Activated naive CD4-positive, alpha-beta T cell (primary cell): ENCODE results near the gene ADAP1.

ENCODE experiments used
- DNase-seq, 4 experiments: peaks; one replicate each; lab custom pipeline; 2025; lab: John Stamatoyannopoulos, UW

Gene ADAP1

DNA sequence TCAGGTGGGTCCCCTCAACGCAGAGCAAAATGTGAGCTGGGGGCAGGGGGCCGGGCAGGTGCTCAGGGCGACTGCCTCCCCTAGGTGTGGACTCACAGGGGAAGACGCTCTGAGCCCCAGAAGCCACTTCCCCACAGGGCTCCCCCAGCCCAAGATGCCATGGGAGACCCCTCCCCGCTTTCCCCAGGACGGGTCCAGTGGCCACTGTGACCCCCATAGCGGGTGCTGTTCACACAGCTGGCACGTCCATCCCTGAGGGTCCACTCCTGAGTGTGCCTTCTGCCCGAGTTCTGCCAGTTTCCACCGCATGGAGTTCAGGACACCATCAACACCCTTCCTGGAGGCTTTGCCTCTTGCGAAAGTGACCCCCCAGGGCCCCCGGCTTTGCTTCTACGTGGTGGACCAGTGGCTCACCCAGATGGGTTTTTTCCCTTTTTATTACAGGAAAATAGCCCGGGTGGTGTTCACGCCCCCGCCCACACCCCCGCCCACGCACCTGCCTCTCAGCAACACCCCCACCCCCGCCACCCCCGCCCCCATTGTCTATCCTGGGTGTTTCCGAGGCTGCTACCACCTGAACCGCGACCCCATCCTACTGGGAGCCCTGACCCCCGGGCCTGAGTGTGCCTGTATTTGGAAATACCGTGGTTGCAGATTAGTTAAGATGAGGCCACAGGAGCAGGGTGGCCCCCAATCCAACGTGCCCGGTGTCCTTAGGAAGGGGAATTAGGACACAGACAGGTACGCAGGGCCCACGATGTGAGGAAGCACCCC, 32.0 kb downstream of the ADAP1 start:
- no peak for DNase-seq

DNA sequence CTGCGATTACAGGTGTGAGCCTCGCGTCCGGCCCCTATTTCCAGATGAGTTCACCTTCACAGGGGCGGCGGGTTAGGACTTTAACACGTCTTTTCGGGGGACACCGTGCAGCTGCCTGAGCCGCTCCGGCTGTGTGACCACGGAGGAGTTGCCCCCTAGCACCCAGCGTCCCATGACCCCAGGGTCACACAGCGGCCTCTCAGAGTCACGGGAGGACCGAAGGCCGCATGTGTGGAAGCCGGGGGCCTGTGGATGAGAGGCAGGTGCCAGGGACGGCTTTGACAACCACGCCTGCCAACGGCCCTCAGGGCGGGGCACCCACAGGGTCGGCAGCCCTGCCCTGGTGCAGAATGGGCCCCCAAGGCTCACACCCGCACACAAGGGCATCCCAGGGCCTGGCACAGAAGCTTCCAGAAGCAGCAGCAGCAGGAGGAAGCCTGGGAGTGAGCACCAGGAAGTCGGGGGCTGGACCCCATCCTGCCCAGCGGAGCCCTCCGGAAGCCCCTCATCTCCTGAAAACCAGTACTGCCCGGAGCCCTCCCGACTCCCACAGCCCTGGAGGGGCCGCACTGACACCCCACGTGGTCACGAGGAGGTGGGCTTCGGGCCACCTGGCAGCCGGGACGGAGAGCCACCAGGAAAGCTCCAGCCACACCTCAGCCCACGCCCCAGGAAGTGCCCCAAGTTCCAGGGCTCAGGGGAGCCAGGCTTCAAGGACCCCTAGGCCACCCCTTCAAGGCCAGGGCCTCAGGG, 32.7 kb downstream of the ADAP1 start:
- no peak for DNase-seq

DNA sequence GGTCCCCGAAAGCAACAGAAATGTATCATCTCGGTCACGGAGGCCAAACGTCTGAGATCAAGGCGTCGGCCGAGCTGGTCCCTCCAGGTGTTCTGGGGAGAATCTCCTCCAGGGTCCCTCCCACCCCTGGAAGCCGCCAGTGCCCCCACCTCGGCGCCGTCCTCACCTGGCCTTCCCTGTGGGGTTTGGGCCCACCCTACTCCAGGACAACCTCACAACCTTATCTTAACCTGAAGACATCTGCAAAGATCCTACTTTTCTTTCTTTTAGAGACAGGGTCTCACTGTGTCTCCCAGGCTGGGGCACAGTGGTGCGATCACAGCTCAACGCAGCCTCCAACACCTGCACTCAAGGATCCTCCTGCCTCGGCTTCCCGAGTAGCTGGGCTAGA, 33.4 kb downstream of the ADAP1 start:
- no peak for DNase-seq

DNA sequence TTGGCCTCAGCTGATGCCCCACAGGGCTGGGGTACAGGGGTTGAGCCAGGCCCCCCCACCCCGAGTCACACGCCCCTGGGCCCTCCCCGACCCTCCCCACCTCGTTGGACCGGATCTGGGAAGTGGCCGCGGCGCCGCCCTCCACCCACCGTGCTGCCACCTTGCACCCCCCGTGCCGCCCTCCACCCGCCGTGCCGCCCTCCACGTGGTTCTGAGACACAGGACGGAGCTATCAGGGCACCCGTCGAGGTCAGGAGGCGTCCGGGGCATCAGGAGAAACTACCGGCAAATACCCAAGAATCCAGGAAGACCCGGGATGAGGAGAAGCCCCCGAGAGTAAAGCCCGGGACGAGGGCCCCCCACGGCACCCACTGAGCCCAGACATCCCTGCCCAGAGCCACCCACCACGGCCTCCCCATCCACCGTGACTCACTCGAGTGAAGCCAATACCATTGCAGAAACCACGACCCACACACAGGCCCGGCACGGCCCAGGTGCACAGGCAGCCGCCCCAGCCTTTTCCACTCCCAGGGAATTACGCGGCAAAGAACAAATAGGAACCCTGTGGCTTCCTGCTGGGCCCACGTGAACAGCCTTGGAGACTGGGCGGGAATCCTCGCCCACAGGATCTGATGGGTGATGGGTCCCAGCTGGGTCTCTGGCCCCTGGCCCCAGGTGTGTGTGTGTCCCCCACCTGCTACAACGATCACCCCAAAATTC, 34.0 kb downstream of the ADAP1 start:
- DNase-seq, result no peak

DNA sequence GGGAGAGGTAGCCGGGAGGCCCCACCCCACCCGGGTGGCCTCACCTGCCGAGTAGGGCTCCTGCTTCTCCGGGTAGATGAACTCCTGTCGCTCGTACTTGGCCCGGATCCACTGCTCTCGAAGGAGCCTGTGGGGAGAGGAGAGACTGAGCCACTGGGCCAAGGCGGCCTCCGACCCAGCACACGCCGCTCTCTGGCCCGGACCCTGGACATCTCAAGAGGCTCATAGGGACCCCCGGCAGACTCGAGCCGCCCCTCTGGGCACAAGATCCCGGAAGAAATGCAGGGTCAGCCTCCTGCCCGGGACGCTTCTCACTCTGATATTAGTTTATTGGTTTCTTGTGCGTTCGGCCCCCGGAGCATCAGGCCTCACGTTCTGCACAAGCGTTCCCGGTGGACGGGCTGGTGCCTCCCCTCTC, 34.5 kb downstream of the ADAP1 start:
- no peak for DNase-seq

DNA sequence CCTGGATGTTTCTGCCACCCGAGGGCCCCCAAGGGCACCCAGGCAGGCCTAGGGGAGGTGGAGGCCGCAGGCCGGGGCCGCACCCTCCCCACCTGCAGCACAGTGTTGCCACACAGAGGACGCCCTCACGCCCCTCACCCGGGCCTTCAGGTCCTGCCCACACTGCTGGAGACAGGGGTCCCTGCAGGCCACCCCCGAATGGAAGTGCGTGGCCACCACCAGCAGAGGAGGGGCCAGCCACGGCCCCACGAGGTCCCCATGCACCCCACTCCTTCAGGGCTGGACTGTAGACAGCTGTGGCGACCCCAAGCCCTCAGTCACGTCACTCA, 35.4 kb downstream of the ADAP1 start:
- no peak for DNase-seq

DNA sequence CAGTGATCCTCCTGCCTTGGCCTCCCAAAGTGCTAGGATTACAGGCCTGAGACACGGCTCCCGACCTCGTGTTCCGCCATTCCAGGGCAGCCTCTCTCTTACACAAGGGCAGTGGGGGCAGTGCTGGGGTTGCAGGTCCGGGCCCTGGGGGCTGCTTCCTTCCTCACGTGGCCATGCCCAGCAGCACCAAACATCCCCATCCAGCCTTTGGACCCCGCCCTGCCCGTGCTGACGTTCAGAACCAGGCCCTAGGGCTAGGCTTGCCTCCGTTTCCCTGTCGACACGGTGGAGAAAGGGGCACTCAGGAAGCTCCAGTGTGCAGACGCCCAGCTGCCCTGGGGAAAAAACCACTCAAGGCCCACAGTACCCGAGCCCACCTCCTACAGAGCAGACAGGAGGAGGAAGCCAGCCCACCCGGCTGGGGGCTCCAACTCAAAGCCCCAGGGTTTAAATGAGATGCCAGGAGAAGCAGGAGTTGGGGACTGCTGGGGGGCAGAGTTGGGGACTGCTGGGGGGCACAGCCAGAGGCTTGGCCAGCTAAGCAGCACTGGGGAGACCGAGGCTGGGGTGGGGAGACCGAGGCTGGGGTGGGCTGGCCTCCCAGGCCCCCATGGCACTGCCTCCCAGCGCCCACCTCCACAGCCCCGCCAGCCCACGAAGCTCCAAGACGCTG, 35.9 kb downstream of the ADAP1 start:
- DNase-seq, result no peak

DNA sequence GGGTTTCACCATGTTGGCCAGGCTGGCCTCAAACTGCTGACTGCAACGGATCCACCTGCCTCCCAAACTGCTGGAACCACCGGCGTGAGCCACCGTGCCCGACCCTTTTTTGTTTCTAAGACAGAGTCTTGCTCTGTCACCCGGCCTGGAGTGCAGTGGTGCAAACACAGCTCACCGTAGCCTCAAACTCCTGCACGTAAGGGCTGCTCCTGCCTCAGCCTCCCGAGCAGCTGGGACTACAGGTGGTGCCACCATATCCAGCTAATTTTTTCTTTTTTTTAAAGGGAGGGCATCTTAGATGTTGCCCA, 36.4 kb downstream of the ADAP1 start:
- DNase-seq, result no peak

DNA sequence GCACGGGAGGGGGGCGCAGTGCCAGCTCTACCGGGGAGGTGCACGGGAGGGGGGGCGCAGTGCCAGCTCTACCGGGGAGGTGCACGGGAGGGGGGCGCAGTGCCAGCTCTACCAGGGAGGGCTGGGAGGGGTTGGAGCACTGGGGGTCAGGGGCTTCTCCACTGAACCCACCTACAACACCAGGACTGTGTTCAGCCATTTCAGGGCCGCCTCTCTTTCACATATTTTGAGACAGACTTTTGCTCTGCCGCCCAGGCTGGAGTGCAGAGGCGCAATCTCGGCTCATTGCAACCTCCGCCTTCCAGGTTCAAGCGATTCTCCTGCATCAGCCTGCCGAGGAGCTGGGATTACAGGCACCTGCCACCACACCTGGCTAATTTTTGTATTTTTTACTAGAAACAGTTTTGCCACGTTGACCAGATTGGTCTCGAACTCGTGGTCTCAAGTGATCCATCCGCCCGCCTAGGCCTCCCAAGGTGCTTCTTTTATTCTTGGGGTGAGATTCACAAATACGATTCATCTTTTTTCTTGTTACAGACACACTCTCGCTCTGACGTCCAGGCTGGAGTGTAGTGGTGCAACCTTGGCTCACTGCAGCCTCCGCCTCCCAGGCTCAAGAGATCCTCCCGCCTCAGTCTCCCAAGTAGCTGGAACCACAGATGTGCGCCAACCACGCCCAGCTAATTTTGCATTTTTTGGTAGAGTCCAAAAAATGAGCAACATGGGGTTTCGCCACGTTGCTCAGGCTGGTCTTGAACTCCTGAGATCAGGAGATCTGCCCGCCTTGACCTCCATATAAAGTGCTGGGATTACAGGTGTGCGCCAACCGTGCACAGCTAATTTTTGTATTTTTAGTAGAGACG, 37.0 kb downstream of the ADAP1 start:
- DNase-seq, result no peak

DNA sequence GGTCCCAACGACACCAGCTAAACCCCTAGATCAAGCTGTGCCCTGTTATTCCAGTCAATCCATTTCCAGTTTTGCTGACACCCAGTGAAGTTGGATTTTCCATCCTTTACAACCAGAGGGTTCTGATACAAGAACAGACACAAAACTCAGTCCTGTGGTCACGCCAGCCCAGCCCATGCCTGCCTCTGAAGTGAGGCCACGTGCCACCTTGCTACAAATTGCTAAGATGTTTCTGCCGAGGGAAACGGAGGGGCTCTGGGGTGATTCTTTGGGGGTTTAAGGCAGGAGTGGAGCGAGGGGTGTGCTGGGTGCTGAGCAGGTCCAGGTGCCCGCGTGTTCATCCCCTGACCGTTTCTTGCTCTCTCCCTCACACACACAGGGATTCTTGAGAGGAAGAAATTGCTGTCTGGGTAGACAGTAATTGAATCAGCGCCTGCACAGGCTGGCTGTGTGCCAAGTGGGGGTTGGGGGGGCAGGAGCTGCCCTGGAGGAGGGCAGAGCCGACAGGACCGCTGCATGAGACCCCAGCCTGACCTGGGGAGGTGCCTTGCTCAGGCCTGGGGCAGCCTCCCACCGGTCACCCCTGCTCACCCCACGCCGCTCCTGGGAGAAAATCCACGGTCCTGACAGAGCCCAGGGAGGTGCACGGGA, 38.1 kb downstream of the ADAP1 start:
- DNase-seq, result no peak

DNA sequence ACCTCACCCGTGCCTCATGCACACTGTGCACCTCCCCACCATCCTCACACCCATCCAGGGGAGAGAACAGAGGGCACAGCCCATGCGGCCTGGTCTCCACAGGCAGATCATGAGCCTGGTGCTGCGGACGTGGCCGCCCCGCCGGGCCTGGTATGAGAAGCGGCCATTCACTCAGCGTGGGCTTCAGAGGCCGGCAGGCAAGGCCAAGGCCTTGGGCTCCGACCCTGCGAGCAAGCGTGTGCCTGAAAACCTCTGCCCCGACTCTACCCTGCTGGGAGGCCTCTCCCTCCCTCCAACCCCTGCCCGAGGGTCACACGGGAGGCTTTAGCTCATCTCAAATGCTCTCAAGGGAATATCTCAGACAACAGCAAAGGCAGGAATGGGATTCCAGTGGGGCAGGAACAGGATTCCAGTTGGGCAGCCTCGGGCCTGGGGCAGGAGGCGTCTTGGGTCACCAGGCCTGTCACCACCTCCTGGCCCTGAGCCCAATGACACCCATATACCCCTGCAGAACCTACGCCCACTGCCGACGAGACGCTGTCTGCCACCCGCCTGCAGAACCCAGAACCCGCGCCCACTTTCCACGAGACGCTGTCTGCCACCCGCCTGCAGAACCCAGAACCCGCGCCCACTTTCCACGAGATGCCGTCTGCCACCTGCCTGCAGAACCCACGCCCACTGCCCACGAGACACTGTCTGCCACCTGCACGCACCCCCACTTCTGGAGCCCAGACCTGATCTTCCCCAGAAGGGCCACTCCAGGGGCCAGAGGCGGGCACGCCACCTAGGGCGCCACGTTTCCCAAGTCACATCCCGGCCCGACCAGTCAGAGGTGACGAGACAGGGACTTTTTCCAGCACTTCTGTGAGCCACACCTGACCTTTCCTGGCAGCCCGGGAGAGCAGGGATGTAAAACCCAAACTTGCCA, 38.9 kb downstream of the ADAP1 start:
- no peak for DNase-seq

DNA sequence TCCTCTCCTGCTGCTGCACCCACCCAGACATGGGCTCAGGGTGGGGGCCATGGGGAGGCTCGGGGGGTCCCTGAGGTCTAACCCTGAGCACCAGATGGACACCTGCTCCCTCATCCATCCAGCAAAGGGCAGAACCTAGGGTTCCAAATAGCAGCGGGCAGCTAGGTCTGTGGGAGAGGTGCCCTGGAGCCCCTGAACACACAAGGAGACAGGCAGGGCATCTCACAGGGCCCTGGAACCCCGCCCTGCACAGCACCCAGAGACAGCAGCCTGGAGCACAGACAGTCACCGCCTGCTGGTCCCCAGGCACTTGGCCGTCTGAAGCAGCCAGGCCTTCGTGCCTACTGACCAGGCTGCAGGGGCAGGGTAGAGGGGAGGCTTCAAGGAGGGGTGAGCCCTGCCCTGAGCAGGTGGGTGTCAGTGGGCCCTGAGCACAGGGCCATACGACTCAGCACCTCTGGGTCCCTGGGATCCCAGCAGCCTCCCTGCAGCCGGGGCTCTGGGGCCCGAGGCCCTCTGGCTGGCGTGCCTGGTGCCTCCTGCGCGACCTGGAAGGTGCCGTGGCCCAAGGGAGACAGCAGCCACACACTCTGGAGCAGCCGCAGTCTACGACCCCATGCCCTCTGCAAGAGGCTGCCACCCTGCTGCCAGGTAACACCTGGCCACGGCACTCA, 39.8 kb downstream of the ADAP1 start:
- no peak for DNase-seq

DNA sequence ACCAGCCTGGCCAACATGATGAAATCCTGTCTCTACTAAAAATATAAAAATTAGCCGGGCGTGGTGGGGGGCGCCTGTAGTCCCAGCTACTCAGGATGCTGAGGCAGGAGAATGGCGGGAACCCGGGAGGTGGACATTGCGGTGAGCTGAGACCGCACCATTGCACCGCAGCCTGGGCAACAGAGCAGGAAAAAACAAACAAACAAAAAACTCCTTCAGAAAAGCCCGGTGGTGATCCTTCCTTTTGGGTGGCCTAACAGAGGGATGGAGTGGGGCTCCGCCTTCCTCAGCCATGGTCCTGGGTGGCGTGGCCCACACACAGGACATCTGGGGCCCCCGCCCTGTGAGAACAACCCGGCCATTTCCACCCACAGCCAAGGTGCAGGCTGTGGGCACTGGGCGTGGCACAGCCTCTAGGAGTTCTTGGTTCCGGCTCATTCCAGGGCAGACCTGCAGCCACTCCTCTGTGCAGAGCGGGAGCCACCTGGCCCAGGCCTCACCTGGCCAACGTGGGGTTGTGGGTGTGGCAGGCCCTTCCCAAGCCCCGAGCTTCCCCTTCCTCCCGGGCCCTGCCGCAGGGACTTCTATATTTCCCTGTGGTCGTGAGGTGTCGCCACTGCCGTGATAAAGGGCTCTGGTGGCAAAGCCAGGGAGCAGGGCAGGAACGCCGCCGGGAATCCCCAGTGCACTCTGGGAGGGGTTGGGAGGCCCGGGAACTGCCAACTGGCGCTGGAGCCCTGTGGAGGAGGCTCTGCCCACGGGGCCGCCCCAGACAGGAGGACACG, 40.6 kb downstream of the ADAP1 start:
- DNase-seq, result no peak

DNA sequence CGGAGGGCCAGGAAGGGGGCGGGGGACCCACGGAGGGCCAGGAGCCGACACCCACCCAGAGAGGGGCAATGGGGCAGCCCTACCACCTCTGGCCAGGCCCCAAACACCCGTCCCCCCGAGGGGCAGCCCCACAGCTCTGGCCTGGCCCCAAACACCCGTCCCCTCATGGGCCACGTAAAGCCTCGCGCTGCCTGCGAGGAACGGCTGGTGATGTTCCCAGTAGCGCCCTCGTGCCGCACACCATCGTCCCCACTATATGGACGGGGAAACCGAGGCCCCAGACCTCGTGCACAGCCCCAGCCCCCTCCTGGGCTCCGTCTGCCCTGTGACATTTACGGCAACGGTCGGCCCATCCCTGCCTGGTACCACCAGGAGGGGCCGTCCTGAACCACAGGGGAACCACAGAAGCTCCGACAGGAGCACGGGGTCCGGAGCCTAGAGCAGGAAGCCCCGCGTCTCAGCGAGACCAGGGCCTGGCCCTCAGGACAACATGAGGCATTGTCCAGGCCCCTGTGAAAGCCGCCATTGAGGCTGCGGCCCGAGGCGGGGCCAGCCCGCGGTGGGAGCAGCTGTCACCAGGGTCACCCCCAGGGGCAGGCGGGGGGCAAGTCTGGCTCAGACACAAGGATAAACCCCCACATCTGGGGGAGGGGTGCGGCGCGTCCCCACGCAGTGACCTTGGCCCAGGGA, 42.5 kb downstream of the ADAP1 start:
- DNase-seq, result no peak

DNA sequence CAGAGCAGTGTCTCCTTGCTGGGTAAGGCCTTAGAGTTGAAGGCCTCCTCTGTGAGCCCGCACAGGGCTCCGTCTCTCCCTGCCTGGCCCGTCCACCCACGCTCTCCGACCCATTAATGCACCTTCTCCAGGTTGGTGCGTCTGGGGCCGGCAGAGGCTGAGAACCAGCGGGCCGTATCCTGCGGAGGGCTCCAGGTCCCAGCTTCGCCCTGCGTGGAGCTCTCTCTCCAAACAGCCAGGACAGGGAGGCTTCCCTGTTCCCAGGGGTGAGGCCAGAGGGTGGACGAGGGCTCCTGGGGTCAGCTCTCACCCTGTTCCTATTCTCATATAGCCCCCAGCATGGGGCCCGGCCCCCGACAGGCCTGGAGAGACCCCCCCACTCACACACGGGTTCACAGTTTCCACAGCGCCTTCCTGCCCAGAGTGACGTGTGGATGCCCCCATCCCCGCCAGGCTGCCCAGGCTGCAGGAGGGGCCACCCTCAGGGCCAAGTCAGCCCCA, 43.5 kb downstream of the ADAP1 start:
- no peak for DNase-seq

DNA sequence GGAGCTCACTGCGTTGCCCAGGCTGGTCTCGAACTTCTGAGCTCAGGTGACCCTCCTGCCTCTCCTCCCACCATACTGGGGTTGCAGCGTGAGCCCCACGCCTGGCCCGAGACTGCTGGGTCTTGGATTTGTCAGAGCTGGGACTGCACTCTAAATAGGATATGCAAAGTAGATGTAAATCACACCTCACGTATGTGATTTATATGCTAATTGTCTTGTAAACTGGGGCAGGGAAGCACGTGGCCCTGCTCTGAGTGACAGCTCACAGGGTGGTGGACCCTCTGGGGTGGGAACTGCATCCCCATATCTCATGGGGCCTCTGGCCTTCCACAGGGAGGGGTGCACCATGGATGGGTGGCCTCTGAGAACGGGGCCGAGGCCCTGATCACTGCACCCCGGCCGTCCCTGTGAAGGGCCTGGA, 44.0 kb downstream of the ADAP1 start:
- DNase-seq, result no peak

DNA sequence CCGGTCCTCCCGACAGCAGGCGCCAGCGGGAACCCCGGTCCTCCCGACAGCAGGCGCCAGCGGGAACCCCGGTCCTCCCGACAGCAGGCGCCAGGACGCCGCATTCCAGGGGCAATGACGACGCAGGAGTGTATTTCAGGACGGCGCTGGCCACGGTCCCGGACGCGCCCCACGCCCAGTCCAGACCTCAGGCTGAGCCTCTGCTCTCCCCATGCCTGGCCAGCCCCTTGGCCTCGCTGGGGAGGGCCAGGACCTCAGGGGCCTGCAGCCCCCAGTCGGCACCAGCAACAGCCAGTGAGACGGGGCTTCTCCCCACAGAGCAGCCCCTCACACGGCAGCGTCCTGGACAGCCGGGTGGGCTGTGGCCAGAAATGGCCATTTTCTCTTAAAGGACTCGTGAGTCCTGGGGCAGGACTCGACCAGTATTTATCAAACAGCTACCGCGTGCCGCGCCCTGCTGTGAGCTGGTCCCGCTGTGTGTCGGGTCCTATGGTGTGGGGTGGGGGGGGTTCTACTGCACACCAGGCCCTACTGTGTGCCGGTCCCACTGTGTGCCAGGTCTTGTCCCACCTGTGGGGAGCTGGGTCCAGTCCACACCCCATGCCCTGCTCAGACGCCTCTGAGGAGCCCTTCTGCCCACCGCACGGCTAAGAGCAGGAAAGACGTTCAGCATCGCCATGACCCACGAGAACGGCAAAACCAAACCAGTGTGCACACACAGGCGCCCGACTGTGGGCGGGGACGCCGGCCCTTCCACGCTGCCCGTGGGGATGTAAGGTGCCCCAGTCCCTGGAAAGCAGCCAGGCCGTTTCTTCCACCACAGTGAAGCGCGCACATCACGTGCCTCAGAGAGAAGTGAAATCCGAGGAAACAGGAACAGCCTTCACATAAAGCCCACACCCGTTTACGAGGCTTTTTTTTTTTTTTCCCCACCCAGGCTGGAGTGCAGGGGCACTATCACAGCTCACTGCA, 44.8 kb downstream of the ADAP1 start:
- DNase-seq, result no peak
